Non-pigmented ciliary epithelial cell (primary cell): ENCODE data around the gene GPR84.

ENCODE experiments used
- DNase-seq: peaks from one replicate; pipeline ENCODE4 v3.0.0-alpha.2; 2010; ENCODE audit warnings: low read depth

GPR84 gene

DNA sequence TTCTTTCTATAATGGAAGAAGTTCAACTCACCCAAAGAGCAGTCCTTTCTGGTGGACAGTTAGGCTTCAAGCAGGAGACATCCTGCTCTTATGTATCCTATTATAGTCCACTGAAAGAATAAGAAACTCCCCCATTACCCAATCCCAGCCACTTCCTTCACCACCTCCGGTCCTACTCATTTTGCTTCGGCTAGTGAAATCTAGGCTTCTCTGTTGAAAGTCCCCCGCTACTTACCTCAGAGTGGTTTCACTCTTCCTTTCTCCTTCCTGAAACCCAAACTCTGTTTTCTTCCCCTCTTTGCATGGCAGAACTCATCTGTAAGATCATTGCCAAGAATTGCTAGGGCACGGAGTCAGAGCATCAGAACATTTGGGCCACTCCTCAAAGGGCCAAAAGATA is at the start of gene GPR84:
GPR84 (minus strand) TSS at position 74 of the 400 bp plus-strand sequence. CDS start 635 bp downstream, outside the sequence.
- DNase-seq: no peak

DNA sequence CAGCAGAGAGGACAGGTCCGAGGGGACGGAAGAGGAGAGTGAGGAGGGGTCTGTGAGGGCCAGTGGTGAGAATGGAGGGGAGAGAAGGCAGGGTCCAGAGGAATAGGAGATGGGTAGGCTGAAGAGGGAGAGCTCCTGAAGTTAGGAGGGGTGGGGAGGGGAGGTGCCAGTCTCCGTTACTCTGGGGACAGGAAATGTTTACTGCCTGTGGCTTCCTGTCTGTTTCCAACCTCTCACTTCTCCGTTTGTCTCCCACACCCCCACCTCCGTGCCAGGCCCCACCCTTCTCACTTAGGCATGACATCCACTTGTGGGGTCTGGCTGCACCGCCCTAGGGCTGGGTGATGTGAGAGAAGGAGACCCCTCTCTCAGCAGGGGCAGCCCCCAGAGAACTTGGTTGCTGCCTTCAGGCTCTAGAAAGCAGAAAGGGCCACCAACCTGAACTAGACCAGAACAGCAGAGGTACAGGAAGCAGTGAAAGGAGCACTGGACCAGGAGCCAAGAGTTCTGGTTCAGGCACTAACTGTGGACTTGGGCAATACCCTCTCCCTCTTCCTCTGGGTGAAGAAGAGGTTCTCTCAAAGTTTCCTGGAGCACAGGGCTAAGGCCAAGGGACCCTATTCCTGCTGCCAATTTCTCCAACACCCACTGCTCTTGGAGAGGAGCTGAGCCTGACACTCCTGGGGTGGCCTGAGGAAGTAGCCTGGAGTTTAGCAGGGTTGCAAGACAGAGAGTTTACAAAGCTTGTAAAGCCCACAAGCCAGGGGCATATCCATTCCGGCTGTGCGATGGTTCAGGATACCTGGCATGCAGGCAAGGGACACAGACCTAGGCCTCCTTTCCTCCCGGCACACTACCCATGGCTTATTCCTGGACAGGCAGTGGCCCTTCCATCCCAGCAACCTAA is 49.3 kb upstream of the GPR84 start:
- no peak for DNase-seq

- no peak for DNase-seq
Observed at GRCh38 chr12:54412786-54413185, 48.5 kb upstream of the GPR84 start.

GRCh38 chr12:54412348-54412747 is 48.1 kb upstream of the GPR84 start:
- DNase-seq: no peak

- peak; percentile 90 for DNase-seq
Observed at GRCh38 chr12:54411391-54412241, 47.3 kb upstream of the GPR84 start.

DNA sequence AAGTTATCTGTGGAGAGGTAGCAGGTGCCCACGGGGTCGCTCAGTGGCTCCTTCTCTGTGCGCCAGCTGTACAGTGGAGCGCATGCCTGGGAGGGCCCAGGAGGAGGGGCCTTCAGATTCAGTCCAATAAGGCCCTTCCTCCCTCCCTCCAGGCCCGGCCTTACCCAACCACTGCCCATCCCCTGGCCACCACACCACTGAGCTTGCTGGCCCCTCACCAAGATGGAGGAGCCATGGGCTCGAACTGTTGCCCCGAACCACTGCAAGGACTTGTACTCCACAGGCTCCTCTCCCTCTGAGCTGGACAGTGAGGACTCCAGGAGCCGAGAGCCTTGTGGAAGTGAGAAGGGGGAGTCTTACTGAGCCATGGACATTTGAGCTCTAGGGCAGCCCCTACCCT is 45.0 kb upstream of the GPR84 start:
- no peak for DNase-seq

DNA sequence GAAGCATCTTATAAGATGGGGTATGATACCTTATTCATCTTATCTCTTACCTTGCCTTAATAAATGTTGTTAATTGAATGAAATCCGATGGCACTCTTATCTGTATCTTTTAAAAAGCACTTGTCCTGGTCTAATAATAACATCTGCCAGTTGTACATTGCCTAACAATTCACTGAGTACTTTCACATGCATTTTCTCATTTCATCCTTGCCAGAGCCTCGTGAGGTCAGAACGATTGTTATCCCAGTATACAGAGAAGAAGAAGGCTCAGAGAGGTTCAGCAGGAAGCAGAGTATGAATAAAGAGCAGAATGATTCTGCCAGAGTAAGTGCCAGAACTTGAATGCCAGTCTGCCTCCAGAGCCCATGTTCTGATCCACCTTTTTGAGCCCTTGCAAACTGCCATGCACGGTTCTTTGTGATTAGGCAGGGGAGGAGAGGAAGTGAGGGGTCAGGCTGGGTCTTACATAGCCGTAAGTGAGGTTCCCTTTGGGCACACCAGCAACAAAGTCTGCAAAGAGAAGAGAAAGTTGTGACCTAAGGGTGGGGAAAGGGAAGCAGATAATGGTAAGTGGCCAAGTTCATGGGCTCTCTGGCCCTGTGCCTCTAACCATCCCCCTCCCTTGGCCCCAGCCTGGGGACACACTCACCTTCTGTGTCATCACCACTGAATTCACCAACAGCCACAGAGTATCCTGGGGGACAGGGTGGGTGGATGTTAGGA is 43.1 kb upstream of the GPR84 start:
- DNase-seq: no peak

GRCh38 chr12:54405573-54405972 is 41.3 kb upstream of the GPR84 start:
- DNase-seq: no peak

- no peak for DNase-seq
Observed at GRCh38 chr12:54405106-54405505, 40.8 kb upstream of the GPR84 start.

DNA sequence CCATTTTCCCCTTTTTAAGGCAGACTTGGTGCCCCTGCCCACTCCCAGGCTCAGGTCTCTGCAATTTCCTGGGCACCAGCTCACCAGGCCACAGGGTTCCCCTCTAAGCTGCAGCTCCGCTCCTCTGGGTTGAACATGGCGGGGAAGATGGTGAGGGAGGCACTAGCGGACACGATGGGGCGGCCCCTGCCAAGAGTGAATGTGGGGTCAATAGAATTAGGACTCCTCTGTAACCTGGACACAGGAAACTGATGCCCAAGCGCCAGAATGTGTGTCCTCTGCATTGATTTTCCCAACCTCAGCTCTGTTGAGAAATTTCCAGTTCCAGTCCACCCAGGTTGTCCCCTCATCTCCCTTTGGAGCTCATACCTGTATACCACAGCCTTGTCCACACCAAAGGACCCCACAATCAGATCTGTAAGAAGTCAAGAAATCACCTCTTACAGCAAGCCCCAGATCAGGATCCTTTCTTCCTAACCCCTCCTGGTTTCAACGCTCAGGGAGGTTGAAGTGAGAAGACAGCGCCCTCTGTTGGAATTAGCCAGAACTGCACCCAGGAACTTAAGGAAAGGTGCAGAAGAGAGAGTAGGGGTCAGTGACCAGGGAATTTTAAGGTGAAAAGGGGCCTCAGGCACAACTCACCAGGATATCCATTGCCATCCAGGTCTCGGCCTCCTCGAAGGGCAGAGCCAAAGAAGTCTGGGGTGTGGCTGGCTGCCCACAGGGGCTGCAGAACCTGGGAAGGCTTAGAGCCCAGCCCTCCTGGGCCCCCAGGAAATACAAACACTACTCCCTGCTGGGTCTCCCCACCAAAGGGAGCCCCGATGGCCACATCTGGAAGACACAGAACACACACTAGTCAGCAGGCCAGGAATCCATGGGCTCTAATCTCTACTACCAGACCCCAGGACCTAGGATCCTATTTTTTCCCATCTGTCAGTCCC is 40.0 kb upstream of the GPR84 start:
- DNase-seq: no peak

DNA sequence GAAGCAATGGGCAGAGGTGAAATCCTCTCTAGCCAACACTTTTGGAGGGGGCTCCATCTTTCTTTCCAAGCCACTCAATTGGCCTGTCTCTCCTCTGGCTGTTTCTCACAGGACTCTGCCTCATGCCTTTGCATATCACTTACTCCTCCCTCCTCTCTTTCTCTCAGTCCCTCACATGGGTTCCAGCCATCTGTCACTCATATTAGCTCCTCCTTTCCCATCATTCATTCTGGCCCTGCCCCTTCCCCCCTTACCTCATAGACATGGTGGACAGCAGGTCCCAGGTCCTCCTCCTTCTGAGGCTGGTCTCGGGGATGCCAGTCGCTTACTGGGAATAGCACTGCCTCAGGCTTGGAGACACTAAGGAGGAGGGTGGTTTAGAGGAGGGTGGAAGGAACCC is 36.8 kb upstream of the GPR84 start:
- no peak for DNase-seq

DNA sequence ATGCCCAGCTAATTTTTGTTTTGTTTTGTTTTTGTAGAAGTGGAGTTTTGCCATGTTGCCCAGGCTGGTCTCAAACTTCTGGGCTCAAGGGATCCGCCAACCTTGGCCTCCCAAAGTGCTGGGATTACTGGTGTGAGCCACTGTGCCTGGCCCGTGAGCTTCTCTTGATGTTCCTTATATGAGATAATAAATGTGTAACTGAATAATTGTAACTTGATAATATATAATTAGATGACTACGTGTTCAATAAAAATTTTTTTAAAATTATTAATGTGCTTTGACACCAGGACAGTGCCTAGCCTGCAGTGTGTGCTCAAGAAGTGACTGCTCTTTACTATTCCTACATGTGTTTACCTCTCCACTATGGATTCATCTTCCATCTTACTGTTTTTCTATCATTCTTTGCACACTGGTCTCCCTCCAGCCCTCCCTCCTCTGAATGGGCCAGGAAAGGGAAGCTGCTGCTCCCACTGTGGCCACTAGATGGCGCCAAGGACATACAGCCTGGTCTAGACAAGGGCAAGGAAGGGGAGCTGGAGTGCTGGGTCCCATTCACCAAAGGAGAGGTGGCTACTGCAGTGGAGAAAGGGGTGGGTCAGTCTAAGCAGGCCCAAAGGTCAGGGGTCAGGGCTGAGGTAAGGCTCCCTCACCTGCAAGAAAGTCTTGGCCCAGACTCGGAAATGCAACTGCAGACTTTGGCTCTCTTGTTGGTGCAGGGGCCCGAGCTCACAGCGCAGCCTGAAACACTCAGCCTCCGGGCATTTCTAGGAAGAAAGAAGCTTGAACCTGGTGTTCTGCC is 34.9 kb upstream of the GPR84 start:
- no peak for DNase-seq

GRCh38 chr12:54398218-54398617 is 33.9 kb upstream of the GPR84 start:
- DNase-seq: no peak

DNA sequence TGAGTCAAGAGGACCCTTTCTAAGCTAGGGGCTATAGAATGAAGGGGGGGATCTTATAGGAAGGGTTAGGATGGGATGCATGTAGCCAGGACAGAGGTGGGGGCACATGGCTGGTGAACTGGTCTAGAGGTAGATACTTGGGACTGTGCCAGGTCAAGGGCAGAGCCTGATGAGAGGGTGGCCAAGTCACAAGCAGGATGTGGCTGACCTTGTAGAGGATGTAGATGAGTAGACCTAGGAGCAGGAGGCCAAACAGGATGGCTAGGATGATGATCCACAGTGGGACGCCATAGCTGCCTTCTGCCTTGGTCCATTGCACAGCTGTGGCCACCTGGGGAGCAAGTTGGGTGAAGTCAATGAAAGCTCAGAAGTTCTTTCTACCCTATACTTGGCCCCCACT is 32.9 kb upstream of the GPR84 start:
- DNase-seq: no peak

DNA sequence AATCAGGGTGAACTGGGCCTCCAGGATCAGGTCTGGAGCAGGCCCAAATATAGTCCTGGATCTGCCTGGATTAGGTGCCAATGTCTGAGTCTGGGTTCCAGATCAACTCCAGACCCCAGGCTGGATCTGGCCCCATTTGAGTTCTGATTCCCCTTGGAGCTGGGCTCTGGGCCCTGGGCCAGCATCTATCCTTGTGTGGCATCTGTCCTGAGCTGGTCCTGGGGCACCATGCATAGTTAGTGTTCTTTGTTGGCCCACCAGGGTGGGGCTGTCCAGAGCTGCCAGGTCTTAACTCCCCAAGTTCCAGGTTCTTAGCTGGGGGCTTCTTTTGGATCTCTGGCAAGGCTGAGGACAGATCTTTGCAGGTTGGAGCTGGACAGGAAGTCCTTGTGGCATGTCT is 31.3 kb upstream of the GPR84 start:
- no peak for DNase-seq

GRCh38 chr12:54394986-54395385 is 30.7 kb upstream of the GPR84 start:
- no peak for DNase-seq

GRCh38 chr12:54394281-54394719 is 30.0 kb upstream of the GPR84 start:
- no peak for DNase-seq

- DNase-seq: no peak
Observed at GRCh38 chr12:54393743-54394142, 29.5 kb upstream of the GPR84 start.

DNA sequence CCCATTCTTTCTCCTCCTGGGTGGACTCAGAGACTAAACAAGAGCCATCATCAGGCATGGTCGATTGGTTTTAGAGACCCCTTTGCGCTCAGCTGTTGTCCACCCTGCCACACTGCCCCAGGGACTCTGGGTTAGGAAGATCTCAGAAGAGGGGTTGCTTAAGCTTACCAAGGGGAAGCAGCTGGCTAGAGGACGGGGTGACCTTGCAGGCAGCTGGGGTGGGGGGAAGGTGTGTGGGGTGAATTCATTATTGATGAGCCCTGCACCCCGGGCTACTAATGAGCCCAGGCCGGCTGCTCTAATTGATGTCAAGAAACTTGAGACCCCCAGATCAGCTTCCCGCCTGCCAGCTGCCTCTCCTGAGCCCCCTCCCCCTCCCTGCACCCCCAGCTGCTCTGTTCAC is 28.9 kb upstream of the GPR84 start:
- DNase-seq: no peak

- no peak for DNase-seq
Observed at GRCh38 chr12:54392485-54393206, 28.4 kb upstream of the GPR84 start.
